Stimulated activated CD4-positive, alpha-beta T cell treated with anti-CD3 and anti-CD28 coated beads, Interleukin-15, amount 100 ng/mL, for 1 hour (primary cell): Measurements from ENCODE around the gene ACO1.

Source experiments
- DNase-seq, 2 donors: peaks; one replicate each; pipeline ENCODE4 v3.0.0-alpha.2; 2020; ENCODE audit warnings: low read depth in 1 of 2, low spot score in 1 of 2

Gene ACO1

GRCh38 chr9:32487981-32488380 is 103.5 kb downstream of the ACO1 start:
- no peak for DNase-seq

GRCh38 chr9:32490601-32491000 is 106.2 kb downstream of the ACO1 start:
- DNase-seq = no peak

- DNase-seq = no peak
Observed at GRCh38 chr9:32497921-32498320, 113.5 kb downstream of the ACO1 start.

- no peak for DNase-seq
Observed at GRCh38 chr9:32500768-32501167, 116.3 kb downstream of the ACO1 start.

- DNase-seq = no peak
Observed at GRCh38 chr9:32501868-32502267, 117.4 kb downstream of the ACO1 start.

- DNase-seq = no peak
Observed at GRCh38 chr9:32502464-32502863, 118.0 kb downstream of the ACO1 start.

- no peak for DNase-seq
Observed at GRCh38 chr9:32503008-32503407, 118.6 kb downstream of the ACO1 start.
